Spleen (tissue), 11 donors: ENCODE results near the gene SAG. TPM values are rescaled to one million over a fixed set of nuclear protein-coding genes. Genes with fewer than 3 reads are reported as not detected.

Source experiments
- DNase-seq: peaks from one replicate; pipeline ENCODE4 v3.0.0-alpha.2; 2020
- H3K27ac ChIP-seq, 8 donors: fragments of 200-600 bp; sonication (generic) in 7 of 8; 1 replicate in 4 of 8; 2 replicates in 4 of 8; pipeline versions ENCODE4 v1.5.0 to v1.8.0; 2016 to 2021; ENCODE audit warnings: inconsistent platforms in 4 of 8, mild to moderate bottlenecking in 4 of 8, moderate library complexity in 1 of 8
- H3K27me3 ChIP-seq, 7 donors: fragments of 200-600 bp; sonication (generic) in 6 of 7; replicated peaks in 1 of 7; 1 replicate in 4 of 7; 2 replicates in 3 of 7; pipeline versions ENCODE4 v1.5.0 to v1.8.0; 2016 to 2021; ENCODE audit warnings: inconsistent platforms in 3 of 7, mild to moderate bottlenecking in 1 of 7
- H3K36me3 ChIP-seq, 6 donors: fragments of 200-600 bp; sonication (generic) in 5 of 6; 1 replicate in 4 of 6; 2 replicates in 2 of 6; pipeline versions ENCODE4 v1.5.0 to v1.8.0; 2016 to 2021; ENCODE audit warnings: inconsistent platforms in 2 of 6
- H3K4me1 ChIP-seq, 6 donors: fragments of 200-600 bp; sonication (generic) in 5 of 6; 1 replicate in 3 of 6; 2 replicates in 3 of 6; pipeline versions ENCODE4 v1.5.0 to v1.8.0; 2016 to 2021; ENCODE audit warnings: inconsistent platforms in 3 of 6
- H3K4me3 ChIP-seq, 8 donors: fragments of 200-600 bp; sonication (generic) in 7 of 8; 1 replicate in 4 of 8; 2 replicates in 4 of 8; pipeline versions ENCODE4 v1.5.0 to v1.8.0; 2016 to 2021; ENCODE audit warnings: inconsistent platforms in 4 of 8, mild to moderate bottlenecking in 4 of 8, moderate library complexity in 2 of 8
- H3K9me3 ChIP-seq, 8 donors: fragments of 200-600 bp; sonication (generic) in 7 of 8; 1 replicate in 4 of 8; 2 replicates in 4 of 8; pipeline versions ENCODE4 v1.5.0 to v1.8.0; 2016 to 2021; ENCODE audit warnings: inconsistent platforms in 4 of 8
- POLR2A ChIP-seq, 3 donors: fragments of 450-650 bp; IDR thresholded peaks; one replicate each; pipeline ENCODE4 v1.5.1; 2017; ENCODE audit warnings: antibody characterized with exemption in 3 of 3, mild to moderate bottlenecking in 1 of 3
- POLR2AphosphoS5 ChIP-seq, 3 donors: sonication (generic); formaldehyde crosslinking; IDR thresholded peaks; one replicate each; pipeline ENCODE4 v1.5.1; 2017; ENCODE audit warnings: antibody characterized with exemption in 3 of 3
- WGBS, 5 donors: extraction: QIAGEN DNeasy Blood & Tissue Kit in 3 of 5; methylation state at CpG; one replicate each; pipeline versions ENCODE4 v1.1.5 to v1.1.7; 2013 to 2018; 5-methylcytosine and 5-hydroxymethylcytosine counted together
- intact Hi-C: fragments of 100-400 bp; cut with DNase I; formaldehyde crosslinking; loops from one replicate; pipeline ENCODE4 v1.15.0; 2023; ENCODE audit warnings: low total_unique reads
- polyA plus RNA-seq, 3 donors: library from polyadenylated mRNA; stranded (reverse); fragments of 200-250 nt; gene quantifications; one replicate each; pipeline ENCODE4 v1.2.1, GENCODE V29; 2013
- total RNA-seq, 7 donors: library from RNA; depleted of rRNA in 3 of 7; stranded (reverse); fragments of >200 nt in 3 of 7; fragmentation: NEBNext Ultra II Directional in 4 of 7; extraction: Animal tissue kit (Norgen Biotek cat#: 25700) in 4 of 7; gene quantifications; one replicate each; pipeline versions ENCODE4 v1.1.0 to v1.2.1, GENCODE V29; 2016 to 2021
- TF ChIP-seq, protein P1 (sequence below), 11 experiments: fragments of 200-600 bp in 7 of 11; fragments of 450-650 bp in 4 of 11; sonication (generic) in 4 of 11; IDR thresholded peaks in 8 of 11; conservative IDR thresholded peaks in 3 of 11; 1 replicate in 7 of 11; 2 replicates in 4 of 11; pipeline versions ENCODE4 v1.4.0 to v1.8.0; 2016 to 2021; ENCODE audit warnings: antibody characterized with exemption in 11 of 11, inconsistent platforms in 4 of 11, mild to moderate bottlenecking in 1 of 11
- donor health status: healthy with polysubstance abuse.
- donor health status: DM: no; HTN: no; CAD: no; lungs with moderate emphysema.
- donor health status: DM: no; HTN: no; CAD: no.
- donor health status: Bipolar disorder and iron deficiency.
- donor health status: healthy.
- donor health status: DM: no; HTN: no; CAD: no.
- donor health status: DM: yes; HTN: yes; CAD: no.

SAG gene
- total and polyA plus RNA-seq, 10 donors: 0.09 to 0.20 TPM; not detected in 8

DNA sequence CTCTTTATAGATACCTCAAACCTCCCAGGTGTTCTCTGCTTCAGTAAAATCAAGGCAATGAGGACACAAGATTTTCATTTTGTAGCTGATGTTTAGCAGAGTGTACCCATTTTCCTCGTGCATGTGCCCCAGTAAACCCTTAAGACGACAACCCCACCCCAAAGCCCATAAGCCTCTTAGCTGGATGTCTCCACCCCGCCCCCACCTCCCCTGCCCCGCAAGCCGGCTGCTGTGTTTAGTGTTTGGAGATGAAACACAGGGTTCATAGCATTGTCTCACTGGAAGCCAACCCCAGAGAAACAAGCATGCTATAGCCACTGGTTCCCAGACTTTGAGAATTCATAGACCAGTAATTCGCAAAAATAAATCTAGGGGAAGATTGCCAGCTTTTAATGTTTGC, 5.8 kb upstream of the SAG start:
- intact Hi-C loops: no loop called here
- 73 to 91% (median 81%) methylated on average over 6 of the region's 6 CpGs for WGBS, 5 donors
- no peak overlapping the region for H3K4me3 ChIP-seq
- peaks cover 0 to 2% (median 0%) of the 10 kb centered on the region in 6 donors for H3K36me3 ChIP-seq
- no peaks in the 10 kb centered on the region for H3K27me3 ChIP-seq
- no peaks in the 10 kb centered on the region for H3K9me3 ChIP-seq
- H3K27ac ChIP-seq: no peak overlapping the region
- TF ChIP-seq POLR2A (IDR thresholded peaks at IDR 0.05): no peak
- TF ChIP-seq, protein P1, sequence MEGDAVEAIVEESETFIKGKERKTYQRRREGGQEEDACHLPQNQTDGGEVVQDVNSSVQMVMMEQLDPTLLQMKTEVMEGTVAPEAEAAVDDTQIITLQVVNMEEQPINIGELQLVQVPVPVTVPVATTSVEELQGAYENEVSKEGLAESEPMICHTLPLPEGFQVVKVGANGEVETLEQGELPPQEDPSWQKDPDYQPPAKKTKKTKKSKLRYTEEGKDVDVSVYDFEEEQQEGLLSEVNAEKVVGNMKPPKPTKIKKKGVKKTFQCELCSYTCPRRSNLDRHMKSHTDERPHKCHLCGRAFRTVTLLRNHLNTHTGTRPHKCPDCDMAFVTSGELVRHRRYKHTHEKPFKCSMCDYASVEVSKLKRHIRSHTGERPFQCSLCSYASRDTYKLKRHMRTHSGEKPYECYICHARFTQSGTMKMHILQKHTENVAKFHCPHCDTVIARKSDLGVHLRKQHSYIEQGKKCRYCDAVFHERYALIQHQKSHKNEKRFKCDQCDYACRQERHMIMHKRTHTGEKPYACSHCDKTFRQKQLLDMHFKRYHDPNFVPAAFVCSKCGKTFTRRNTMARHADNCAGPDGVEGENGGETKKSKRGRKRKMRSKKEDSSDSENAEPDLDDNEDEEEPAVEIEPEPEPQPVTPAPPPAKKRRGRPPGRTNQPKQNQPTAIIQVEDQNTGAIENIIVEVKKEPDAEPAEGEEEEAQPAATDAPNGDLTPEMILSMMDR (IDR thresholded peaks at IDR 0.05 in 8 of 11, conservative IDR thresholded peaks at IDR 0.05 in 3 of 11): no peak
- no peak for TF ChIP-seq POLR2AphosphoS5 (IDR thresholded peaks at IDR 0.05)
- no peak for DNase-seq
- H3K4me1 ChIP-seq: no peaks in the 10 kb centered on the region

- no peaks in the 10 kb centered on the region for H3K4me1 ChIP-seq
- no peak overlapping the region for H3K4me3 ChIP-seq
- no peaks in the 10 kb centered on the region for H3K27me3 ChIP-seq
- intact Hi-C loops: no loop called here
- no peaks in the 10 kb centered on the region for H3K36me3 ChIP-seq
- no peak for DNase-seq
- TF ChIP-seq POLR2AphosphoS5 (IDR thresholded peaks at IDR 0.05): no peak
- TF ChIP-seq, protein P1 (IDR thresholded peaks at IDR 0.05 in 8 of 11, conservative IDR thresholded peaks at IDR 0.05 in 3 of 11): no peak
- no peak for TF ChIP-seq POLR2A (IDR thresholded peaks at IDR 0.05)
- H3K27ac ChIP-seq: no peak overlapping the region
- H3K9me3 ChIP-seq: no peaks in the 10 kb centered on the region
- WGBS, 5 donors: 90 to 96% (median 92%) methylated on average over 3 of the region's 3 CpGs
Measured at GRCh38 chr2:233303252-233303651, 4.4 kb upstream of the SAG start.

GRCh38 chr2:233311241-233311926, 3.8 kb downstream of the SAG start:
- intact Hi-C loops: no loop called here
- WGBS, 5 donors: 73 to 85% (median 78%) methylated on average over 10 to 11 of the region's 11 CpGs
- Histone ChIP-seq H3K9me3 (no peaks in the 10 kb centered on the region), H3K4me1 (peaks cover 0 to 23% (median 0%) of the 10 kb centered on the region in 6 donors), H3K36me3 (no peaks in the 10 kb centered on the region), H3K27me3 (no peaks in the 10 kb centered on the region), H3K4me3 (no peak overlapping the region), H3K27ac (no peak overlapping the region)
- TF ChIP-seq, protein P1 (IDR thresholded peaks at IDR 0.05 in 8 of 11, conservative IDR thresholded peaks at IDR 0.05 in 3 of 11): no peak
- TF ChIP-seq POLR2AphosphoS5 (IDR thresholded peaks at IDR 0.05): peak in 2 of 3 donors; percentile 12 to 15
- DNase-seq: no peak

GRCh38 chr2:233312874-233313273, 5.3 kb downstream of the SAG start:
- peaks cover 0 to 23% (median 0%) of the 10 kb centered on the region in 6 donors for H3K4me1 ChIP-seq
- WGBS, 5 donors: 59 to 75% (median 70%) methylated on average over 8 of the region's 8 CpGs
- H3K36me3 ChIP-seq: no peaks in the 10 kb centered on the region
- TF ChIP-seq POLR2A (IDR thresholded peaks at IDR 0.05): no peak
- peak in 1 of 3 donors; percentile 16 for TF ChIP-seq POLR2AphosphoS5 (IDR thresholded peaks at IDR 0.05)
- DNase-seq: no peak
- no peak overlapping the region for H3K27ac ChIP-seq
- no peak overlapping the region for H3K4me3 ChIP-seq
- no peaks in the 10 kb centered on the region for H3K27me3 ChIP-seq
- intact Hi-C loops: no loop called here
- no peaks in the 10 kb centered on the region for H3K9me3 ChIP-seq
